ENCODE data around the gene TMSB10. TPM values are rescaled to one million over a fixed set of nuclear protein-coding genes. Genes with fewer than 3 reads are reported as not detected.

TMSB10 gene
- total and polyA plus RNA-seq, 2 of the 13 experiments (the other 11 are each of a cell fraction or from before 2014, with no cell fraction given) = 665 to 708 TPM

- TF ChIP-seq ZNF567 (CRISPR knock-in tag; IDR thresholded peaks at IDR 0.05; ENCODE audit: borderline replicate concordance) = peak; percentile 89; the same call in 1 of the 2 replicates
- TF ChIP-seq DZIP1 (CRISPR knock-in tag; IDR thresholded peaks at IDR 0.05) = peak; percentile 72; the same call in 1 of the 2 replicates
- TF ChIP-seq MBD4 (IDR thresholded peaks at IDR 0.05; ENCODE audit: borderline replicate concordance, low read length) = no peak
- TF ChIP-seq ZEB1 (IDR thresholded peaks at IDR 0.05; ENCODE audit: insufficient replicate concordance, low read depth) = no peak
- TF ChIP-seq HOMEZ (CRISPR knock-in tag; IDR thresholded peaks at IDR 0.05; ENCODE audit: low read depth) = no peak
- no peak for TF ChIP-seq U2AF2 (IDR thresholded peaks at IDR 0.05; ENCODE audit: low read depth, low read length)
- peak; percentile 76 for TF ChIP-seq TAF15 (IDR thresholded peaks at IDR 0.05; ENCODE audit: low read depth, low read length, poor library complexity, severe bottlenecking)
- TF ChIP-seq ZNF20 (CRISPR knock-in tag; IDR thresholded peaks at IDR 0.05) = no peak
- TF ChIP-seq ZNF574 (CRISPR knock-in tag; IDR thresholded peaks at IDR 0.05) = peak; percentile 84
- no peak for TF ChIP-seq SMC3 (IDR thresholded peaks at IDR 0.05; ENCODE audit: low read length)
- TF ChIP-seq MZF1 (CRISPR knock-in tag; IDR thresholded peaks at IDR 0.05; ENCODE audit: borderline replicate concordance) = no peak
- TF ChIP-seq KDM2A (CRISPR knock-in tag; IDR thresholded peaks at IDR 0.05; ENCODE audit: borderline replicate concordance, low read depth) = peak; percentile 57; the same call in 1 of the 2 replicates
- TF ChIP-seq ZNF24 (IDR thresholded peaks at IDR 0.05) = no peak
- TF ChIP-seq, protein P1, sequence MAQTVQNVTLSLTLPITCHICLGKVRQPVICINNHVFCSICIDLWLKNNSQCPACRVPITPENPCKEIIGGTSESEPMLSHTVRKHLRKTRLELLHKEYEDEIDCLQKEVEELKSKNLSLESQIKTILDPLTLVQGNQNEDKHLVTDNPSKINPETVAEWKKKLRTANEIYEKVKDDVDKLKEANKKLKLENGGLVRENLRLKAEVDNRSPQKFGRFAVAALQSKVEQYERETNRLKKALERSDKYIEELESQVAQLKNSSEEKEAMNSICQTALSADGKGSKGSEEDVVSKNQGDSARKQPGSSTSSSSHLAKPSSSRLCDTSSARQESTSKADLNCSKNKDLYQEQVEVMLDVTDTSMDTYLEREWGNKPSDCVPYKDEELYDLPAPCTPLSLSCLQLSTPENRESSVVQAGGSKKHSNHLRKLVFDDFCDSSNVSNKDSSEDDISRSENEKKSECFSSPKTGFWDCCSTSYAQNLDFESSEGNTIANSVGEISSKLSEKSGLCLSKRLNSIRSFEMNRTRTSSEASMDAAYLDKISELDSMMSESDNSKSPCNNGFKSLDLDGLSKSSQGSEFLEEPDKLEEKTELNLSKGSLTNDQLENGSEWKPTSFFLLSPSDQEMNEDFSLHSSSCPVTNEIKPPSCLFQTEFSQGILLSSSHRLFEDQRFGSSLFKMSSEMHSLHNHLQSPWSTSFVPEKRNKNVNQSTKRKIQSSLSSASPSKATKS (CRISPR knock-in tag; IDR thresholded peaks at IDR 0.05) = no peak; the same call in 1 of the 2 replicates
- TF ChIP-seq ZNF180 (CRISPR knock-in tag; IDR thresholded peaks at IDR 0.05; ENCODE audit: borderline replicate concordance, low read depth) = 0 out of 2 replicates have a peak, but pooled peaks have one; percentile 24
- TF ChIP-seq ZNF326 (CRISPR knock-in tag; IDR thresholded peaks at IDR 0.05; ENCODE audit: borderline replicate concordance) = no peak
- peak; percentile 81; the same call in 1 of the 2 replicates for TF ChIP-seq ZNF773 (CRISPR knock-in tag; IDR thresholded peaks at IDR 0.05; ENCODE audit: borderline replicate concordance)
- peak; percentile 18; the same call in 1 of the 2 replicates for TF ChIP-seq JUN (CRISPR knock-in tag; IDR thresholded peaks at IDR 0.05)
- TF ChIP-seq ZBTB42 (CRISPR knock-in tag; IDR thresholded peaks at IDR 0.05) = 0 out of 2 replicates have a peak, but pooled peaks have one; percentile 32
These were observed at the start of gene TMSB10 (continued) for GRCh38 chr2:84905181-84906107.

Data from HepG2 (cell line).